GM21367 (cell line): Measurements from ENCODE around the gene HECW1.
"Not testable (repeated sequence)": the region's sequence is repeated elsewhere in the genome, so short reads cannot be mapped to it uniquely, and the experiment has no call there.

Experiments
- ATAC-seq: cut with Tn5 transposase; IDR thresholded peaks from one replicate; pipeline ENCODE4 v1.9.1; 2021; ENCODE audit not compliant: unreplicated experiment

HECW1 gene

GRCh38 chr7:43112459-43112940, at the start of gene HECW1:
Gene HECW1 (plus strand): TSS chr7:43112647. CDS start chr7:43243906, 131,259 bp downstream.
- ATAC-seq: no peak

GRCh38 chr7:43071604-43072003, 40.8 kb upstream of the HECW1 start:
- no peak for ATAC-seq

DNA sequence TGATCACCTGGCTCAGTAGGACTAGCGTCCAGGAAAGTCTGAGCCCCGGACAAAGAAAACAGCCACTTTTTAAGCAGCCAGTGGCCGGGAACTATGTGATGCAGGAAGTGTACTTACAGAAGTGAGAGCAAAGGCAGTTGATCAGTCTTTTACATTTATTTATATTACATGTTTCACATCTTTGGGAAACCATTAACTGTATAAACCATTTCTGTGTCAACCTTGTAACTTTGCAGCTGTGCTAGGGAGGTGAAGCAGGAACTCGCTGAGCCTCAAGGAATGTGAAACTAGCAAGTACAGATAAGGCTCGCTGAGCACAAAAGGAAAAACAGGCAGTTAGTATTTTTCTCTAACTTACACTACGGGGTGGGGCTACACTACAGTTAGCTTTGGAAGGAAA, 39.9 kb upstream of the HECW1 start:
- ATAC-seq: peak; percentile 58

- not testable (repeated sequence) for ATAC-seq
Observed at GRCh38 chr7:43073811-43074210, 38.6 kb upstream of the HECW1 start.

- ATAC-seq: no peak
Observed at GRCh38 chr7:43076189-43076605, 36.2 kb upstream of the HECW1 start.

DNA sequence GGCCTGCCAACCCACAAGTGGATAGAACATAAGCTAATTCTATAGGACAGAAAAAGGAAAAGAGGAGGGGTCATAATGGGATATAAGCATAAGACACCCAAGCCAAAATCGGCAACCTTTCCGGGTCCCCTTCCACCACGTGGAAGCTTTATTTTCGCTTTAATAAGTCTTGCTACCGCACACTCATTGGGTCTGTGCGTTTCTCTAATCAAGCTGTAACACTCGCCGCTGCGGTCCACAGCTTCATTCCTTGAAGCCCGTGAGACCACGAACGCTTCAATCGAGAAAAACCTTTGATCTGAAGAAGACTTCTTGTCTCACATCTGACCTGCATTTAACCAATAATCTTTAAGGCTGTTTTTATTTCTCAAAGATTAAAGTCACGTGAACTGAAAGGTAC, 35.8 kb upstream of the HECW1 start:
- no peak for ATAC-seq

- ATAC-seq: no peak
Observed at GRCh38 chr7:43077285-43077684, 35.2 kb upstream of the HECW1 start.

- ATAC-seq: no peak
Observed at GRCh38 chr7:43077732-43078391, 34.6 kb upstream of the HECW1 start.

DNA sequence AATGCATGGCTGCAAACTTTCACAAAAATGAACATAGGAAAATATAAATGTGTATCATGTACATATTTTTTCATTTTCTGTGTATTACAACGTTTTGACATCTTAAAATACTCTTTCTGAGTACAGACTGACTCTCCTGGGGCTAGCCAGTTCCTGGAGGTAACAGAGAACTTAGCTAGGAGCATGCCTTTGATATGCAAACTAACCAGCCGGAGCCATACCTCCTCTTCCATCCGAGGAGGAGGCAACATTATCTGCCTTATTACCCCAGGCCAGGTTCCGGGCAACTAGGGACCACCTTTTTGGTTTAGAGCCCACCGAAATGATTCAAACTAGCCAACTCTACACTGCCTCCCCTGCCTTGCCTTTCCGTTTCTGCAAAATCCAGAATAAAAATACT, 33.7 kb upstream of the HECW1 start:
- no peak for ATAC-seq

- ATAC-seq: no peak
Observed at GRCh38 chr7:43081603-43082002, 30.8 kb upstream of the HECW1 start.

DNA sequence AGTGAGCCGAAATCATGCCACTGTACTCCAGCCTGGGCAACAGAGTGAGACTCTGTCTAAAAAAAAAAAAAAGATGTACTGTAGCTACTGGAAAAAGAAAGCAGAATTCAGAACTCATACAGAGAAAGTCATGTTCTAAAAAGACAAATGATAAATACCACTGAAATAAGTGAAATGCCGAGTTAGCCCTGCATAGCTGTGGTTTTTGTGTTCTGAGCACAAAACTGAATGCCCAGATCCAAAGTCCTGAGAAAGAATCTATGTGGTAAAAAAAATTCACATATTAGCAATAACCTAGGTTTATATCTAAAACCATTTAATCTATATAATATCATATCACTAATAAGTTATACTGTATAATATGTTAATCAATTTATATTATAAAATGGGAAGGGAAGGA, 29.3 kb upstream of the HECW1 start:
- ATAC-seq: no peak

DNA sequence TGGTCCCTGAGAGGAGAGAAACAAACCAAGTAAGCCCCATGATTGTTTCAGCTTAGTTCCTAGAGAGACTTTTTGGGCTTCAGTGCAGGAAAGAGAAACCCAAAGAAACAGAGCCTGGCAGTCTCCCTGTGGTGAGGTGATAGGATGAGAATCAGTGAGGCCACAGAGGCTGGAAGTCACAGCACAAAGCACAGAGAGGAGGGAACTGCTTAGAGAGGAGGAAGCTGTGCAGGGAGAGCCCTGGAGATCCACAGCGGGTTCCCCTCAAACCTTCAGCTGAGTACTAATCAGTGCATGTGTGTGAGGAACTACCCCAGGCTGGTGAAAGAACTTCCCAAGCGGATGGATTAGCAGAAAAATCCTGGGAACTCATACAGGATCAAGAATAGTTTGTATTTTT, 27.4 kb upstream of the HECW1 start:
- no peak for ATAC-seq

GRCh38 chr7:43085992-43086391, 26.5 kb upstream of the HECW1 start:
- no peak for ATAC-seq

DNA sequence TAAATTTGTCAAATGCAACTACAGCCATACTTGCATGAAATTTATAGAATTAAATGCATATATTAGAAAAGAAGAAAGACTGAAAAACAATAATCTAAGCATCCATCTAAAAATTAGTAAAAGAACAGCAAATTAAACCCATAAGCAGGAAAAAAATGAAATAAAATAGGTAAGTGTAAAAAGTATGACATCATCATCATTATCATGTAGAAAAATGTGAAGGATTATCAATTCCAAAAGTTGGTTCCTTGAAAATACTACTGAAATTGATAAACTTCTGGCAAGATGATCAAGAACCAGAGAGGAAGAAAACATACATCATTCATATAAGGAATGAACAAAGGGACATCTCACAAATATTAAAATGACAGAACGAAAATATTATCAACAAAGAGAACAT, 19.6 kb upstream of the HECW1 start:
- ATAC-seq: no peak

- no peak for ATAC-seq
Observed at GRCh38 chr7:43096875-43097274, 15.6 kb upstream of the HECW1 start.

- ATAC-seq: no peak
Observed at GRCh38 chr7:43099750-43100149, 12.7 kb upstream of the HECW1 start.

GRCh38 chr7:43104874-43105520, 7.5 kb upstream of the HECW1 start:
- ATAC-seq: no peak

DNA sequence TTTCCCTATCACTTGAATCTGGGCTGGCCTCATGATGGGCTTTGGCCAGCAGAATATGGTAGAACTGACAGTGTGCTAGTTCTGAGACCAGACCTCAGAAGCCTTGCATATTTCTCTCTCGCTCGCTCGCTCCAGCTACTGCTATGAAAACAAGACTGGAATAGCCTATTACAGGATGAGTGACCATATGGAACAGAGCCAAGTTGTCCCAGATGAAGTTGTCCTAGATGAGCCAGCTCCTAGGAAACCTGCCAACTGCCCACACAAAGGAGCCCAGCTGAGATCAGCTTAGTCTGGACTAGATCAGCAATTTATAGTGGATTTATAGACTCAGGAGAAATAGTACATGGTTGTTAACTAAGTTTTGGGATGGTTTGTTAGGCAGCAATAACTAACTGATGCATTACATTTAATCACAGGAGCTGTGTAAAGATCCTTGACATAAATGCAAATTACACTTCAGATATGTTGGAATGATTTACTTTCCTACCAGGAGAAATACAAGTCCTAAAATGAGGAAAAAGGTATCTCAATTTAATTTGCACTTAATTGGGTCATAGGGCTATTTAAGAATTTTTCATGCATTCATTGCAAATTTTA, 6.8 kb upstream of the HECW1 start:
- ATAC-seq: no peak

DNA sequence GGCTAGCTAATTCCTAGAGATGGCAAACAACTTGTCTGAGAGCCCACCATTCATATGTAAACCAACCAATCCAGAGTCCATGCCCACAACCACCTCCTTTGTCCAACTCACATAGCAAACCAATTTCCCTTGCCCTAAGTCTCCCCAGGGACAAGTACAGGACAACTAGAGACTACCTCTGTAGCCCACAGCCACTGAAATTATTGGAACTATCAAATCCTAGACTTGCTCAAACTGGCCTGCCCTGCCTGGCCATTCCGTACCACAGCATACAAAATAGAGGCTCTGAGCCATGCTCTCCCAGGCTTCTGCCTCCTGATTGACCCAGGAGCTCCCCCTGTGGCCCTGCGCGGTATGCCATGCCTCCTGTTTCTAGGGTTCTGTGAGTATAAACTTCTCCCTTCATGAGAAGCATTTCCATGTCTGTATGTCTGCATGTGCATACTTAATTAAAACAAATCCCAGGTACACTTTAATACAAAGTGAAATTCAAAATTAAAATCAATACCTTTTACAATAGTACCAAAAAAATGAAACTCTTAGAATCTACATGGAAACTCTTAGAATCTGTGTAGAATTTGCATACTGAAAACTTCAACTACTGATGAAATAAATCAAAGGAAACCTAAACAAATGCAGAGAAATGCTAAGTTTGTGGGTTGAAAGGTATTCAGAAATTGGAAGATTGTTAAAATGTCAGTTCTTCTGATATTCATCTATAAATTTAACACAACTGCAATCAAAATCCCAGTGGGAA, 4.0 kb upstream of the HECW1 start:
- peak; percentile 94 for ATAC-seq

- no peak for ATAC-seq
Observed at GRCh38 chr7:43110791-43111535, 1.5 kb upstream of the HECW1 start.
